KBM-7 (cell line): ENCODE results near the gene UNC13D.

Source experiments
- DNase-seq: peaks from one replicate; pipeline ENCODE4 v3.0.0-alpha.2; 2015
- in situ Hi-C: fragments of 300-500 bp; cut with MboI; formaldehyde crosslinking; loops from 2 replicates; pipeline ENCODE4 v1.14.3; 2020; ENCODE audit warnings: low sequenced_read_pairs, low pct_unique_long_range_greater_than_20kb, mixed read lengths

UNC13D gene

GRCh38 chr17:75824666-75825065 lies 19.5 kb downstream of the UNC13D start:
- DNase-seq: no peak
- in situ Hi-C loops: no loop called here

GRCh38 chr17:75824050-75824552 lies 20.1 kb downstream of the UNC13D start:
- in situ Hi-C loops: no loop called here

GRCh38 chr17:75823257-75824041 lies 20.8 kb downstream of the UNC13D start:
- in situ Hi-C loops: no loop called here
- DNase-seq: no peak

More at GRCh38 chr17:75824050-75824552, 20.1 kb downstream of the UNC13D start:
- no peak for DNase-seq

- in situ Hi-C loops: no loop called here
- DNase-seq: no peak
Measured at GRCh38 chr17:75822800-75823166, 21.4 kb downstream of the UNC13D start.

- no peak for DNase-seq
- in situ Hi-C loops: no loop called here
Measured at GRCh38 chr17:75822119-75822799, 21.9 kb downstream of the UNC13D start.

- no peak for DNase-seq
- in situ Hi-C loops: no loop called here
Measured at GRCh38 chr17:75821552-75821951, 22.7 kb downstream of the UNC13D start.

GRCh38 chr17:75820094-75821080 lies 23.8 kb downstream of the UNC13D start:
- in situ Hi-C loops: no loop called here
- DNase-seq: no peak

- in situ Hi-C loops: no loop called here
- DNase-seq: no peak
Measured at GRCh38 chr17:75819678-75820077, 24.5 kb downstream of the UNC13D start.

- no peak for DNase-seq
- in situ Hi-C loops: no loop called here
Measured at GRCh38 chr17:75819116-75819515, 25.1 kb downstream of the UNC13D start.

- no peak for DNase-seq
- in situ Hi-C loops: no loop called here
Measured at GRCh38 chr17:75818326-75818885, 25.8 kb downstream of the UNC13D start.

GRCh38 chr17:75817571-75817970 lies 26.6 kb downstream of the UNC13D start:
- in situ Hi-C loops: no loop called here
- DNase-seq: no peak

- no peak for DNase-seq
- in situ Hi-C loops: no loop called here
Measured at GRCh38 chr17:75816693-75817092, 27.5 kb downstream of the UNC13D start.

GRCh38 chr17:75815399-75815798 lies 28.8 kb downstream of the UNC13D start:
- in situ Hi-C loops: no loop called here
- no peak for DNase-seq

GRCh38 chr17:75814900-75815373 lies 29.3 kb downstream of the UNC13D start:
- DNase-seq: no peak
- in situ Hi-C loops: no loop called here

- in situ Hi-C loops: no loop called here
- no peak for DNase-seq
Measured at GRCh38 chr17:75814021-75814395, 30.2 kb downstream of the UNC13D start.

- DNase-seq: no peak
- in situ Hi-C loops: no loop called here
Measured at GRCh38 chr17:75813081-75814020, 30.9 kb downstream of the UNC13D start.

GRCh38 chr17:75812096-75813013 lies 31.8 kb downstream of the UNC13D start:
- DNase-seq: no peak
- in situ Hi-C loops: no loop called here
